GM12878 (cell line): ENCODE data around the gene SLC26A11. TPM values are rescaled to one million over a fixed set of nuclear protein-coding genes. Genes with fewer than 3 reads are reported as not detected.

Experiments
- ATF7 ChIP-seq: fragments of 450-650 bp; IDR thresholded peaks from 2 replicates; pipeline ENCODE4 v1.6.1; 2016; ENCODE audit warnings: low read depth, mild to moderate bottlenecking
- CEBPB ChIP-seq, 2 experiments: fragments of 150-350 bp in 1 of 2; IDR thresholded peaks; 2 replicates each; pipeline ENCODE4 v1.6.1; 2012 to 2014; ENCODE audit warnings: low read depth in 2 of 2, low read length in 2 of 2, borderline replicate concordance in 1 of 2, inconsistent platforms in 1 of 2
- CHD4 ChIP-seq: fragments of 200-600 bp; sonication (generic); IDR thresholded peaks from 2 replicates; pipeline ENCODE4 v1.6.1; 2016; ENCODE audit warnings: mild to moderate bottlenecking
- CREM ChIP-seq: IDR thresholded peaks from 2 replicates; pipeline ENCODE4 v1.6.1; 2014; ENCODE audit warnings: antibody characterized with exemption, low read depth
- EED ChIP-seq: sonication (generic); IDR thresholded peaks from 2 replicates; pipeline ENCODE4 v1.6.1; 2016; ENCODE audit warnings: antibody characterized with exemption, low read depth
- ELK1 ChIP-seq: IDR thresholded peaks from 2 replicates; pipeline ENCODE4 v1.6.1; 2012; ENCODE audit warnings: low read depth, low read length, improper control_type of control experiment
- EP300 ChIP-seq, 2 experiments: fragments of 150-350 bp in 1 of 2; IDR thresholded peaks; 2 replicates each; pipeline ENCODE4 v1.6.1; 2011 to 2012; ENCODE audit warnings: low read depth in 2 of 2, low read length in 2 of 2, borderline replicate concordance in 1 of 2, improper control_type of control experiment in 1 of 2, inconsistent platforms in 1 of 2; ENCODE audit not compliant: control insufficient read depth in 1 of 2
- HDGF ChIP-seq: fragments of 450-650 bp; IDR thresholded peaks from 2 replicates; pipeline ENCODE4 v1.6.1; 2016; ENCODE audit warnings: antibody characterized with exemption
- MEF2B ChIP-seq: fragments of 450-650 bp; IDR thresholded peaks from 2 replicates; pipeline ENCODE4 v1.6.1; 2018; ENCODE audit warnings: mild to moderate bottlenecking, moderate library complexity; ENCODE audit not compliant: partially characterized antibody, poor library complexity, severe bottlenecking
- MTA2 ChIP-seq: fragments of 450-650 bp; IDR thresholded peaks from 2 replicates; pipeline ENCODE4 v1.6.1; 2016; ENCODE audit warnings: low read depth, mild to moderate bottlenecking, moderate library complexity
- MTA3 ChIP-seq: IDR thresholded peaks from 2 replicates; pipeline ENCODE4 v1.6.1; 2012; ENCODE audit warnings: low read length, inconsistent platforms, borderline replicate concordance
- MXI1 ChIP-seq: fragments of 150-350 bp; IDR thresholded peaks from 2 replicates; pipeline ENCODE4 v1.6.1; 2011; ENCODE audit warnings: low read depth, mild to moderate bottlenecking, inconsistent platforms, low read length, improper control_type of control experiment
- NFYB ChIP-seq: IDR thresholded peaks from 2 replicates; pipeline ENCODE4 v1.6.1; 2011; ENCODE audit warnings: low read depth, mild to moderate bottlenecking, low read length, improper control_type of control experiment, moderate library complexity; ENCODE audit not compliant: insufficient read depth
- NRF1 ChIP-seq: conservative IDR thresholded peaks from 2 replicates; pipeline ENCODE4 v1.6.1; 2011; ENCODE audit warnings: mild to moderate bottlenecking, low read depth, low read length, improper control_type of control experiment
- PBX3 ChIP-seq: IDR thresholded peaks from 2 replicates; pipeline ENCODE4 v1.6.1; 2011; ENCODE audit warnings: mild to moderate bottlenecking, low read depth, low read length, moderate library complexity; ENCODE audit not compliant: insufficient replicate concordance
- RUNX3 ChIP-seq: IDR thresholded peaks from 2 replicates; pipeline ENCODE4 v1.6.1; 2012; ENCODE audit warnings: low read length, inconsistent platforms
- SMARCA5 ChIP-seq: fragments of 450-650 bp; IDR thresholded peaks from 2 replicates; pipeline ENCODE4 v1.6.1; 2017; ENCODE audit warnings: mild to moderate bottlenecking
- SPI1 ChIP-seq: IDR thresholded peaks from 2 replicates; pipeline ENCODE4 v1.6.1; 2011; ENCODE audit warnings: low read depth, mild to moderate bottlenecking, low read length, moderate library complexity, borderline replicate concordance; ENCODE audit not compliant: insufficient read depth
- STAT1 ChIP-seq: fragments of 450-650 bp; conservative IDR thresholded peaks from 2 replicates; pipeline ENCODE4 v1.6.1; 2014; ENCODE audit warnings: antibody characterized with exemption, mild to moderate bottlenecking
- SUPT20H ChIP-seq: IDR thresholded peaks from 2 replicates; pipeline ENCODE4 v1.6.1; 2011; ENCODE audit warnings: low read depth, mild to moderate bottlenecking, low read length, moderate library complexity, borderline replicate concordance; ENCODE audit not compliant: control insufficient read depth
- TARDBP ChIP-seq: IDR thresholded peaks from 2 replicates; pipeline ENCODE4 v1.6.1; 2016; ENCODE audit warnings: borderline replicate concordance
- ZSCAN29 ChIP-seq: fragments of 450-650 bp; IDR thresholded peaks from 2 replicates; pipeline ENCODE4 v1.6.1; 2017; ENCODE audit warnings: mild to moderate bottlenecking, moderate library complexity
- polyA plus RNA-seq, 11 experiments: library from polyadenylated mRNA; depleted of rRNA in 4 of 11; unstranded in 6 of 11; stranded (reverse) in 5 of 11; fragments of >200 nt; fragmentation: Nextera tagmentation in 4 of 11; fragmentation: Illumina TruSeq in 1 of 11; extraction: Ambion mirVana in 4 of 11; extraction: Trizol in 1 of 11; gene quantifications; 1 replicate in 1 of 11; 2 replicates in 10 of 11; pipeline versions ENCODE4 v1.2.1 to v1.2.3, GENCODE V29; 2011 to 2016; ENCODE audit warnings: inconsistent platforms in 2 of 11, missing spikeins in 2 of 11, low read depth in 1 of 11
- total RNA-seq, 4 experiments: library from RNA; depleted of rRNA in 3 of 4; stranded (reverse); fragments of >200 nt in 3 of 4; fragmentation: Illumina TruSeq in 1 of 4; extraction: Trizol in 1 of 4; gene quantifications; 2 replicates each; pipeline versions ENCODE4 v1.2.1 to v1.2.3, GENCODE V29; 2013 to 2021
- TF ChIP-seq, protein P1 (sequence below): fragments of 450-650 bp; IDR thresholded peaks from 2 replicates; pipeline ENCODE4 v1.6.1; 2018; ENCODE audit warnings: borderline replicate concordance, mild to moderate bottlenecking; ENCODE audit not compliant: partially characterized antibody
- TF ChIP-seq, protein P2 (sequence below): fragments of 450-650 bp; IDR thresholded peaks from 2 replicates; pipeline ENCODE4 v1.6.1; 2017; ENCODE audit warnings: mild to moderate bottlenecking

Gene SLC26A11
- total and polyA plus RNA-seq, 10 of the 15 experiments (the other 5 are each of a cell fraction or from before 2014, with no cell fraction given), result 0.05 to 4.1 (median 1.2) TPM; not detected in 1

GRCh38 chr17:80219763-80220053 is 519 bp upstream of the SLC26A11 start (continued):
- TF ChIP-seq PBX3 (no peak), STAT1 (no peak), ZSCAN29 (no peak), CREM (no peak), EP300 (IDR thresholded peaks at IDR 0.05; ENCODE audit: borderline replicate concordance in 1 of 2, control insufficient read depth in 1 of 2, low read depth in 2 of 2, low read length in 2 of 2) (0 out of 4 replicates have a peak, but pooled peaks of 1 of the 2 experiments have one; percentile 4), EED (no peak; the same call in 1 of the 2 replicates), NRF1 (no peak), MEF2B (peak; percentile 78), SUPT20H (no peak), ATF7 (no peak; the same call in none of the 2 replicates), ELK1 (no peak), MTA3 (no peak), MTA2 (no peak), CEBPB (IDR thresholded peaks at IDR 0.05; ENCODE audit: borderline replicate concordance in 1 of 2, low read depth in 2 of 2, low read length in 2 of 2) (no peak), SMARCA5 (no peak), HDGF (peak; percentile 59; the same call in 1 of the 2 replicates), MXI1 (0 out of 2 replicates have a peak, but pooled peaks have one; percentile 11), RUNX3 (no peak), SPI1 (no peak), CHD4 (no peak), TARDBP (no peak), NFYB (no peak)
- TF ChIP-seq, protein P1, sequence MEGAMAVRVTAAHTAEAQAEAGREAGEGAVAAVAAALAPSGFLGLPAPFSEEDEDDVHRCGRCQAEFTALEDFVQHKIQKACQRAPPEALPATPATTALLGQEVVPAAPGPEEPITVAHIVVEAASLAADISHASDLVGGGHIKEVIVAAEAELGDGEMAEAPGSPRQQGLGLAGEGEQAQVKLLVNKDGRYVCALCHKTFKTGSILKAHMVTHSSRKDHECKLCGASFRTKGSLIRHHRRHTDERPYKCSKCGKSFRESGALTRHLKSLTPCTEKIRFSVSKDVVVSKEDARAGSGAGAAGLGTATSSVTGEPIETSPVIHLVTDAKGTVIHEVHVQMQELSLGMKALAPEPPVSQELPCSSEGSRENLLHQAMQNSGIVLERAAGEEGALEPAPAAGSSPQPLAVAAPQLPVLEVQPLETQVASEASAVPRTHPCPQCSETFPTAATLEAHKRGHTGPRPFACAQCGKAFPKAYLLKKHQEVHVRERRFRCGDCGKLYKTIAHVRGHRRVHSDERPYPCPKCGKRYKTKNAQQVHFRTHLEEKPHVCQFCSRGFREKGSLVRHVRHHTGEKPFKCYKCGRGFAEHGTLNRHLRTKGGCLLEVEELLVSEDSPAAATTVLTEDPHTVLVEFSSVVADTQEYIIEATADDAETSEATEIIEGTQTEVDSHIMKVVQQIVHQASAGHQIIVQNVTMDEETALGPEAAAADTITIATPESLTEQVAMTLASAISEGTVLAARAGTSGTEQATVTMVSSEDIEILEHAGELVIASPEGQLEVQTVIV, result peak; percentile 0
- TF ChIP-seq, protein P2, sequence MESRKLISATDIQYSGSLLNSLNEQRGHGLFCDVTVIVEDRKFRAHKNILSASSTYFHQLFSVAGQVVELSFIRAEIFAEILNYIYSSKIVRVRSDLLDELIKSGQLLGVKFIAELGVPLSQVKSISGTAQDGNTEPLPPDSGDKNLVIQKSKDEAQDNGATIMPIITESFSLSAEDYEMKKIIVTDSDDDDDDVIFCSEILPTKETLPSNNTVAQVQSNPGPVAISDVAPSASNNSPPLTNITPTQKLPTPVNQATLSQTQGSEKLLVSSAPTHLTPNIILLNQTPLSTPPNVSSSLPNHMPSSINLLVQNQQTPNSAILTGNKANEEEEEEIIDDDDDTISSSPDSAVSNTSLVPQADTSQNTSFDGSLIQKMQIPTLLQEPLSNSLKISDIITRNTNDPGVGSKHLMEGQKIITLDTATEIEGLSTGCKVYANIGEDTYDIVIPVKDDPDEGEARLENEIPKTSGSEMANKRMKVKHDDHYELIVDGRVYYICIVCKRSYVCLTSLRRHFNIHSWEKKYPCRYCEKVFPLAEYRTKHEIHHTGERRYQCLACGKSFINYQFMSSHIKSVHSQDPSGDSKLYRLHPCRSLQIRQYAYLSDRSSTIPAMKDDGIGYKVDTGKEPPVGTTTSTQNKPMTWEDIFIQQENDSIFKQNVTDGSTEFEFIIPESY, result no peak
